ENCODE results near the gene DLGAP1.
A peak's percentile ranks its signal among the peaks of the same experiment; 100 is the strongest.

Gene DLGAP1

GRCh38 chr18:3689986-3690763 is 764.9 kb downstream of the DLGAP1 start:
- DNase-seq (ENCODE audit: low spot score), result no peak

- DNase-seq (ENCODE audit: low spot score), result peak; percentile 13
Observed at GRCh38 chr18:3689091-3689490, 766.0 kb downstream of the DLGAP1 start.

- peak; percentile 92 for DNase-seq (ENCODE audit: low spot score)
Observed at GRCh38 chr18:3688690-3689089, 766.4 kb downstream of the DLGAP1 start.

DNA sequence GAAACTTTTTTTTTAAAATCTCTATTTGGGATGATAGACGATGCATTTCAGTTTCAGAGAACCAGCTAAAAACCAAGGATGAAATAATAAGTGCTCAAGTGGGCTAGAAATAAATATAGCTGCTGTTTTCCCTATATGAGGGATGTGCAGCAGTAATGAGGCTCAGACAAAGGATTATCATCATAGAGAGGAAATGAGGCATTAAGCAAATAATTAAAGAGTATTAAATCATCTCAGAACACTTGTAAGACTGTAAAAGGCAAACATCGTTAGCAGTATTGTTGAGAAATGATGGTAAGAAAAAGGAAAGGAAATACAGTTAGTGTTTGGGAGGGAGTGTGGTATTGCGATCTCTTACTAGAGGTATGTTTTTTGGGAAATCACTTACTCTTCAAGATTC is 771.6 kb downstream of the DLGAP1 start:
- DNase-seq (ENCODE audit: low spot score), result no peak

DNA sequence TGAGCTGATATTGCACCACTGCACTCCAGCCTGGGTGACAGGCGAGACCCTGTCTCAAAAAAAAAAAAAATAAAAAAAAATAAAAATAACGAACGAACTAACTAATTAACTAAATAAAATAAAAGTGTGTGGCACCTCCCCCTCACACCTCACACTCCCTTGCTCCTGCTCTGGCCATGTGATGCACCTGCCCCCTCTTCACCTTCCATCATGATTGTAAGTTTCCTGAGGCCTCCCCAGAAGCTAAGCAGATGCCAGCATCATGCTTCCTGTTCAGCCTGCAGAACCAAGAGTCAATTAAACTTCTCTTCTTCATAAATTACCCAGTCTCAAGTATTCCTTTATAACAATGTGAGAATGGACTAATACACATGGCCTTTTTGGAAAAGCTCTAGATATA is 773.0 kb downstream of the DLGAP1 start:
- DNase-seq (ENCODE audit: low spot score), result no peak

DNA sequence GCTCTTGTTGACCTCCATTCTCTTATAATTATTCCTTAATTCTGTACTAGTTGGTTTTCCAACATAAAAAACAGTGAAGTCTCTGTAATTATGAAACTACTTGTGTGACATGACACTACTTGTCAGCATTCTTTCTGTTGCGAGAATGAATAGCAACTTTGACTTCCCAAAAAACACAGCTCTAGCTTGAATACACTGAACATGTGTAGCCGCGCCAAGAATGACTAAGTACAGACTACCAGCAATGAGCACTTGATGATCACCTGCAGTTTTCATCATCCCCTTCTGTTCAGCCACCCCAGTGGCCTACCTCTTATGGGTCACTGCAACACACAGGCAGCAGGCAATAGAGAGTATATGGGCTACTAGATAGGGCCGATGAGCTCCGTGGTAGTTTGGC is 775.9 kb downstream of the DLGAP1 start:
- DNase-seq (ENCODE audit: low spot score), result no peak

DNA sequence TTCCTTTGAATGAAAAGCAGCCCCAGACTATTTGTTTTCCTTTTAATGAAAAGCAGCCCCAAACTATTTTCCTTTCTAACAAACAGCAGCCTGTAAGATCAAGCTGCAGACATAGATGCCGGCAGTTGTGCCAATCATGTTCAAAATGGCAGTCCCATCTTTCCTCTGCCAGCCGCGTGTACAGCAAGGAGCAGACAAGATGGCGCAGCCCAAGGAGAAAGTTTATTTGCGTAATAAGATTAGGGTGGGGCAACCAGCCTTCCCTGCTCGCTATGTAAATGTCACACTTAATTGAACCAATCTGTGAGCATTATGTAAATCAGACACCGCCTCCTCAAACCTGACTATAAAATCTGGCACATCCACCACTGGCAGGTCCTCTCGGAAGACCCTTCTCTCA is 779.1 kb downstream of the DLGAP1 start:
- no peak for DNase-seq (ENCODE audit: low spot score)

GRCh38 chr18:3675446-3675845 is 779.7 kb downstream of the DLGAP1 start:
- DNase-seq (ENCODE audit: low spot score), result peak; percentile 22

DNA sequence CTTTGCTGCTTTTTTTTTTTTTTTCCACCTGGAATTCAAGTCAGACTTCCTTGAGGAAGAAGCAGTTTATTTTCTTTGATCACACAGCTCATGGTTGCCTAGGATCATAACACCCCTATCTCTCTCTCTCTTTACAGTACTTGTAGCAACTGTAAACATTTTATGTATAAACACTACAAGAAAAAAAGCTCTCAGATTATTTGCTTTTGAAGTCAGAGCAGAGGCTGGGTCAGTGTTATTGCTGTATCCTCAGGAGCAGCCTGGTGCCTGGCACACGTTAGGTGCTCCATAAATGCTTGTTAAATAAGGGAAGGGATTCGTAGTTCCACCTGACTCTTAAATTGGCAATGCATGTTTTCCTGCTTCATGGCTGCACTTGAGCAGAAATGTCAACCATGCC is 783.9 kb downstream of the DLGAP1 start:
- no peak for DNase-seq (ENCODE audit: low spot score)

- no peak for DNase-seq (ENCODE audit: low spot score)
Observed at GRCh38 chr18:3669376-3669775, 785.7 kb downstream of the DLGAP1 start.

- DNase-seq (ENCODE audit: low spot score), result no peak
Observed at GRCh38 chr18:3667255-3668137, 787.6 kb downstream of the DLGAP1 start.

DNA sequence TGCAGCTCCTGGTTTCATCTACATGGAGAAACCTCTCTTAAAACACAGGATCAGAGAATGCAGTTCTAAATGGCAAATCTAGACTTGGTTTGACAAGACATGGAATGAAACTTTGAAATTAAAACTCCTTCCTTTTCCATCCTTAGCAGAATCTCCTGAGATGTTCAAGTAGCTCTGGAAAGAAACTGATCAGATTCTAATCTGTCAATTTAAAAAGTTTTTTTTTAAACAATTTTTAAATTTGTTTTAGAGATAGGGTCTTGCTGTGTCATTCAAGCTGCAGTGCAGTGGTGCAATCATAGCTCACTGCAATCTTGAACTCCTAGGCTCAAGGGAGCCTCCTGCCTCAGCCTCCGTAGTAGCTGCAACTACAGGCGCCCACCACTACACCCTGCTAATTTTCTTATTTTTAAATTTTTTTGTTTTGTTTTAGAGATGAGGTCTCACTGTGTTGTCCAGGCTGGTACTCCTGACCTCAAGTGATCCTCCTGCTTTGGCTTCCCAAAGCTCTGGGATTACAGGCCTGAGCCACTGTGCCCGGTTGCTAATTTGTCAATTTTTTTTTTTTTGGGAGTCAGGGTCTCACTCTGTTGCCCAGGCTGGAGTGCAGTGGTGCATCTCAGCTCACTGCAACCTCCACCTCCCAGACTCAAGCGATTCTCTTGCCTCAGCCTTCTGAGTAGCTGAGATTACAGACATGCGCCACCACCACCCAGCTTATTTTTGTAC is 788.4 kb downstream of the DLGAP1 start:
- DNase-seq (ENCODE audit: low spot score), result no peak

GRCh38 chr18:3665780-3666525 is 789.2 kb downstream of the DLGAP1 start:
- DNase-seq (ENCODE audit: low spot score), result peak; percentile 89

GRCh38 chr18:3665204-3665603 is 789.9 kb downstream of the DLGAP1 start:
- DNase-seq (ENCODE audit: low spot score), result no peak

GRCh38 chr18:3664563-3665178 is 790.4 kb downstream of the DLGAP1 start:
- no peak for DNase-seq (ENCODE audit: low spot score)

DNA sequence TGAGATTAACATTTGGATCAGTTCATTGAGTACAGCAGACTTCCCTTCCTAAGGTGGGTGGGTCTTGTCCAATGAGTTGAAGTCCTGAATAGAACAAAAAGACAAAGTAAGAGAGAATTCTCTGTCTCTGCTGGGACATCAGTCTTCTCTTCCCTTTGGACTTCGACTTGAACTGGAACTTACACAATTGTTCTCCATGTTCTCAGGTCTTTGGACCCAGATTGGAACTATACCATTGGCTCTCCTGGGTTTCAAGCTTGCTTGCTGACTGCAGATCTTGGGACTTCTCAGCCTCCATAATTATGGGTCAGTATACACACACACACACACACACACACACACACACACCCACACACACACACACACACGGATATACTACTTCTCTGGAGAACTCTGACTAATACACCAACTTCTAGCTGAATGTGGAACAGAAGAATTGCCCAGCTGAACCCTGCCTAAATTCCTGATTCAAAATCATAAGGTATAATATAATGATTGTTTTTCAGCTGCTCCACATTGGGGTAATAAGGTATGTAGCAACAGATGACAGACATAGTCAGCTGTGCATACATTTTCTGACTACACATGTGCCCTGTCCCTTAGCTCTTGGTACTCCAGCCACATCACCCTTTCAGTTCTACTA is 791.1 kb downstream of the DLGAP1 start:
- DNase-seq (ENCODE audit: low spot score), result no peak

DNA sequence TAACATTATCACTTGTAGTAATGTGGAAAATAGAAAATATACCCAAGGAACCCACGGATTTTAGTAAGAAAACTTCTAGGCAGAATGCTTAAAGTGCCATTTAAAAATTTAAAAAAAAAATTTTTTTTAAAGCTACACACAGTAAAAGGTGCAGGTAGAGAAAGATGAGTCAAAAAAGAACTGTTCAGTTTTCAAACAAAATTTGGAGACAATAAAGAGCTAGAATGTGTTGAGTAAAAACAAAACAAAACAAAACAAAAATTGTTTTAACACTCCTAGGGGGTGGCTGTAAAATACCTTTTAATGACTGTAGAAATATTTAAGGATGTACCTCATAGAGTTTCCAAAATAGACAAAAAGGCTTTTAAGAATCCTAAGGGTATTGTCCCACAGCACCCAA is 793.1 kb downstream of the DLGAP1 start:
- DNase-seq (ENCODE audit: low spot score), result no peak

DNA sequence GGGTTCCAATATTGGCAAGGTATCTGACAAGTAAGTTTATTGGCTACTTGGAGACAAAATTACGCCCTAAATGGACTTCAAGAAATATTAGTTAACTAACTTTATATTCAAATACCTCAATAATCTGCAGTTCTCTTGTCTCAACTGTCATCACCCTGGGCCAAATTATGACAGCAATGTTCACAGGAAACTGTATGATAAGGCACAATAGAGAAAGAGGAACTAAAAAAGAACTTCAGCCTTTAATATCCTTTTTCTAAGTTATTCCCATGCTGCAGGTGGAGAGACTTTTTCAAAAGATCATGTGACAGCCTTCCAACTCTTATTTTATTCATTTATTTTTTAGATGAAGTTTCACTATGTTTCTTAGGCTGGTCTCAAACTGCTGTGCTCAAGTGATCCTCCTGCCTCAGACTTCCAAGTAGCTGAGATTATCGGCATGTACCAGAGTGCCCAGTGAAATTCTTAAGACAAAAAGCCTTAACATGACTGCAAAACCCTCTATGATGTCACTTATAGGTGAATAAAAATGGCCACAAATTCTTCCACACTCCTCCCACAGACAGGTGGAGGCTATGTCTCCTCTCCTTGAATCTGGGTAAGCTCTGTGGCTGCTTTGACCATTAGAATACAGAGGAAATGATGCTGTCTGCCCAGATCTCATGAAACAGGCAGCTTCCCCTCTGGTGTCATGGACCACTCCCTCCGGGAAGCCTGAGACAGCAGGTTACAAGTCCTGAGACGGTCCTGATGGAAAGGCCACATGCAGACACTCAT is 794.2 kb downstream of the DLGAP1 start:
- DNase-seq (ENCODE audit: low spot score), result no peak

DNA sequence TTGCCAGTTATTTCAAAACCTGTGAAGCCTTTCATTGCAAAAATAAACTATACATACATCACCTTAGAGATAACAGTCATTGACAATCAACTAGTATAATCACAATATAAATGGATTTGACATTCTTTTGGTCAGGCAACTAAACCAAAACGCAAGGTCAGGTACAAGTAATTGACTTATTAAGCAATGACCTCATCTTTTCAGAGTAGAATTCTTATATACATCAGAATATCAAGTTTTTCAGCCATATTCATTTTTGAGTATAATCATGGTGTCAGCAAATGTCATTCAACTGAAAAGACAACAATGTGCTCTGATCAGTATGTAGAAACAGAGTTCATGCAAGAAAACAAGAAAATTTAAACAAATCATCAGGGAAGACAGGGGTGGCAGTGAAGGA is 796.6 kb downstream of the DLGAP1 start:
- no peak for DNase-seq (ENCODE audit: low spot score)

All from AG08395 (cell line).